ENCODE results near the gene SHC4.
A peak's percentile ranks its signal among the peaks of the same experiment; 100 is the strongest.
"Not testable (repeated sequence)": the region's sequence is repeated elsewhere in the genome, so short reads cannot be mapped to it uniquely, and the experiment has no call there.

The SHC4 gene

GRCh38 chr15:48914717-48915116 lies 49.0 kb downstream of the SHC4 start:
- Histone ChIP-seq H3K4me3 (replicated peaks; ENCODE audit: insufficient read depth, low read length) (no peak overlapping the region), H3K27me3 (ENCODE audit: insufficient read depth, poor library complexity, severe bottlenecking) (no peaks in the 10 kb centered on the region), H3K27ac (replicated peaks) (no peak overlapping the region)
- peak in 1 of 2 experiments; percentile 12 for DNase-seq (ENCODE audit: low read depth in 1 of 2, low spot score in 1 of 2)
- TF ChIP-seq, protein P1, sequence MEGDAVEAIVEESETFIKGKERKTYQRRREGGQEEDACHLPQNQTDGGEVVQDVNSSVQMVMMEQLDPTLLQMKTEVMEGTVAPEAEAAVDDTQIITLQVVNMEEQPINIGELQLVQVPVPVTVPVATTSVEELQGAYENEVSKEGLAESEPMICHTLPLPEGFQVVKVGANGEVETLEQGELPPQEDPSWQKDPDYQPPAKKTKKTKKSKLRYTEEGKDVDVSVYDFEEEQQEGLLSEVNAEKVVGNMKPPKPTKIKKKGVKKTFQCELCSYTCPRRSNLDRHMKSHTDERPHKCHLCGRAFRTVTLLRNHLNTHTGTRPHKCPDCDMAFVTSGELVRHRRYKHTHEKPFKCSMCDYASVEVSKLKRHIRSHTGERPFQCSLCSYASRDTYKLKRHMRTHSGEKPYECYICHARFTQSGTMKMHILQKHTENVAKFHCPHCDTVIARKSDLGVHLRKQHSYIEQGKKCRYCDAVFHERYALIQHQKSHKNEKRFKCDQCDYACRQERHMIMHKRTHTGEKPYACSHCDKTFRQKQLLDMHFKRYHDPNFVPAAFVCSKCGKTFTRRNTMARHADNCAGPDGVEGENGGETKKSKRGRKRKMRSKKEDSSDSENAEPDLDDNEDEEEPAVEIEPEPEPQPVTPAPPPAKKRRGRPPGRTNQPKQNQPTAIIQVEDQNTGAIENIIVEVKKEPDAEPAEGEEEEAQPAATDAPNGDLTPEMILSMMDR (IDR thresholded peaks at IDR 0.05; ENCODE audit: insufficient read depth, low read length) = no peak
- TF ChIP-seq, protein P2, sequence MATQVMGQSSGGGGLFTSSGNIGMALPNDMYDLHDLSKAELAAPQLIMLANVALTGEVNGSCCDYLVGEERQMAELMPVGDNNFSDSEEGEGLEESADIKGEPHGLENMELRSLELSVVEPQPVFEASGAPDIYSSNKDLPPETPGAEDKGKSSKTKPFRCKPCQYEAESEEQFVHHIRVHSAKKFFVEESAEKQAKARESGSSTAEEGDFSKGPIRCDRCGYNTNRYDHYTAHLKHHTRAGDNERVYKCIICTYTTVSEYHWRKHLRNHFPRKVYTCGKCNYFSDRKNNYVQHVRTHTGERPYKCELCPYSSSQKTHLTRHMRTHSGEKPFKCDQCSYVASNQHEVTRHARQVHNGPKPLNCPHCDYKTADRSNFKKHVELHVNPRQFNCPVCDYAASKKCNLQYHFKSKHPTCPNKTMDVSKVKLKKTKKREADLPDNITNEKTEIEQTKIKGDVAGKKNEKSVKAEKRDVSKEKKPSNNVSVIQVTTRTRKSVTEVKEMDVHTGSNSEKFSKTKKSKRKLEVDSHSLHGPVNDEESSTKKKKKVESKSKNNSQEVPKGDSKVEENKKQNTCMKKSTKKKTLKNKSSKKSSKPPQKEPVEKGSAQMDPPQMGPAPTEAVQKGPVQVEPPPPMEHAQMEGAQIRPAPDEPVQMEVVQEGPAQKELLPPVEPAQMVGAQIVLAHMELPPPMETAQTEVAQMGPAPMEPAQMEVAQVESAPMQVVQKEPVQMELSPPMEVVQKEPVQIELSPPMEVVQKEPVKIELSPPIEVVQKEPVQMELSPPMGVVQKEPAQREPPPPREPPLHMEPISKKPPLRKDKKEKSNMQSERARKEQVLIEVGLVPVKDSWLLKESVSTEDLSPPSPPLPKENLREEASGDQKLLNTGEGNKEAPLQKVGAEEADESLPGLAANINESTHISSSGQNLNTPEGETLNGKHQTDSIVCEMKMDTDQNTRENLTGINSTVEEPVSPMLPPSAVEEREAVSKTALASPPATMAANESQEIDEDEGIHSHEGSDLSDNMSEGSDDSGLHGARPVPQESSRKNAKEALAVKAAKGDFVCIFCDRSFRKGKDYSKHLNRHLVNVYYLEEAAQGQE (IDR thresholded peaks at IDR 0.05; ENCODE audit: insufficient replicate concordance, low read depth) = no peak
- TF ChIP-seq POLR2AphosphoS5 (IDR thresholded peaks at IDR 0.05; ENCODE audit: low read depth) (no peak), SPI1 (IDR thresholded peaks at IDR 0.05; ENCODE audit: borderline replicate concordance, low read depth) (peak; percentile 10; the same call in 1 of the 2 replicates), GABPA (IDR thresholded peaks at IDR 0.05; ENCODE audit: low read depth) (no peak)

GRCh38 chr15:48913141-48913540 lies 50.6 kb downstream of the SHC4 start:
- Histone ChIP-seq H3K27me3 (ENCODE audit: insufficient read depth, poor library complexity, severe bottlenecking) (no peaks in the 10 kb centered on the region), H3K4me3 (replicated peaks; ENCODE audit: insufficient read depth, low read length) (no peak overlapping the region), H3K27ac (replicated peaks) (no peak overlapping the region)
- no peak for TF ChIP-seq SPI1 (IDR thresholded peaks at IDR 0.05; ENCODE audit: borderline replicate concordance, low read depth)
- TF ChIP-seq, protein P2 (IDR thresholded peaks at IDR 0.05; ENCODE audit: insufficient replicate concordance, low read depth) = no peak
- TF ChIP-seq, protein P1 (IDR thresholded peaks at IDR 0.05; ENCODE audit: insufficient read depth, low read length) = no peak
- no peak for TF ChIP-seq POLR2AphosphoS5 (IDR thresholded peaks at IDR 0.05; ENCODE audit: low read depth)
- no peak for TF ChIP-seq GABPA (IDR thresholded peaks at IDR 0.05; ENCODE audit: low read depth)
- no peak for DNase-seq (ENCODE audit: low read depth in 1 of 2, low spot score in 1 of 2)

GRCh38 chr15:48910554-48910953 lies 53.2 kb downstream of the SHC4 start:
- not testable (repeated sequence) for H3K4me3 ChIP-seq (replicated peaks; ENCODE audit: insufficient read depth, low read length); H3K27ac ChIP-seq (replicated peaks); H3K27me3 ChIP-seq (ENCODE audit: insufficient read depth, poor library complexity, severe bottlenecking); DNase-seq (ENCODE audit: low read depth in 1 of 2, low spot score in 1 of 2)

GRCh38 chr15:48909313-48909712 lies 54.4 kb downstream of the SHC4 start:
- TF ChIP-seq SPI1 (IDR thresholded peaks at IDR 0.05; ENCODE audit: borderline replicate concordance, low read depth) = peak; percentile 63; the same call in 1 of the 2 replicates
- not testable (repeated sequence) for H3K4me3 ChIP-seq (replicated peaks; ENCODE audit: insufficient read depth, low read length); DNase-seq (ENCODE audit: low read depth in 1 of 2, low spot score in 1 of 2); H3K27me3 ChIP-seq (ENCODE audit: insufficient read depth, poor library complexity, severe bottlenecking); H3K27ac ChIP-seq (replicated peaks)

DNA sequence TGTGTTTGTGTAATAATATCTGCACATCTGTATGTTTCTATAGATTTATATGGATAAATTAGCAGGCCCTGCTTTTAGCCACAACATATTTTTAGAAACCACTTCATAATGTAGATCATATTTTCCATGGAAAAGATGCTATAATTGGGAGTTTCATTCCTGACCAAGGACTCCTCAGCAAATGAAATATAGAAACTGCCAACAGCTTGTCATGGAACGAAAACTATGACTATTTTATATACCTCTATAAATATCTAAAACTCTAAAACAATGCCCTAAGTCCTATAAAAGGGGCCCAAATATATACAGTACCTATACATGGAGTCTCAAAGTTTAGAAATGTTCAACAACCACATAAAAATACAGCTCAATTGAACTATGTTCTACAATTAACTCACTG lies 57.9 kb downstream of the SHC4 start:
- TF ChIP-seq, protein P1 (IDR thresholded peaks at IDR 0.05; ENCODE audit: insufficient read depth, low read length) = no peak
- TF ChIP-seq GABPA (IDR thresholded peaks at IDR 0.05; ENCODE audit: low read depth) = no peak
- no peak for TF ChIP-seq SPI1 (IDR thresholded peaks at IDR 0.05; ENCODE audit: borderline replicate concordance, low read depth)
- TF ChIP-seq, protein P2 (IDR thresholded peaks at IDR 0.05; ENCODE audit: insufficient replicate concordance, low read depth) = no peak
- TF ChIP-seq POLR2AphosphoS5 (IDR thresholded peaks at IDR 0.05; ENCODE audit: low read depth) = no peak
- Histone ChIP-seq H3K27ac (replicated peaks) (no peak overlapping the region), H3K27me3 (ENCODE audit: insufficient read depth, poor library complexity, severe bottlenecking) (no peaks in the 10 kb centered on the region)

More for the DNA sequence above, 57.9 kb downstream of the SHC4 start:
- no peak overlapping the region for H3K4me3 ChIP-seq (replicated peaks; ENCODE audit: insufficient read depth, low read length)
- DNase-seq (ENCODE audit: low read depth in 1 of 2, low spot score in 1 of 2) = no peak
